HG03103 (cell line): ENCODE results near the gene DLGAP5.

ENCODE experiments used
- ATAC-seq: cut with Tn5 transposase; IDR thresholded peaks from one replicate; pipeline ENCODE4 v1.9.1; 2021; ENCODE audit warnings: low read depth; ENCODE audit not compliant: unreplicated experiment

The DLGAP5 gene

GRCh38 chr14:55116246-55117030, 74.9 kb downstream of the DLGAP5 start:
- ATAC-seq: no peak

DNA sequence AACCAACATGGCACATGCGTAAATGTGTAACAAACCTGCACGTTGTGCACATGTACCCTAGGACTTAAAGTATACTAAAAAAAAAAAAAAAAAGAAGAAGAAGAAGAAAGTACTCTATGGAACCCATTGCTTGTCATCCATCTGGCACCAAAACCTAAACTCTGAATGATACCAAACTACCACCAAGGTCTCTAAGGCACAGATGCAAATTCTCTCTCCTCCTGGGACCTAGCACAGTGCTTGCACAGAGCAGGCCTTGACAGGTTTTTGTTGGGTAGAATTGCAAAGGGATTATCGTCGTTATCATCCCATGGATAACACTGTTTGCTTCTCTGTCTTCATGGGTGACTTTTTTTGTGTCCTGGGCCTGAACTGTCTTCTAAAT, 75.5 kb downstream of the DLGAP5 start:
- no peak for ATAC-seq

DNA sequence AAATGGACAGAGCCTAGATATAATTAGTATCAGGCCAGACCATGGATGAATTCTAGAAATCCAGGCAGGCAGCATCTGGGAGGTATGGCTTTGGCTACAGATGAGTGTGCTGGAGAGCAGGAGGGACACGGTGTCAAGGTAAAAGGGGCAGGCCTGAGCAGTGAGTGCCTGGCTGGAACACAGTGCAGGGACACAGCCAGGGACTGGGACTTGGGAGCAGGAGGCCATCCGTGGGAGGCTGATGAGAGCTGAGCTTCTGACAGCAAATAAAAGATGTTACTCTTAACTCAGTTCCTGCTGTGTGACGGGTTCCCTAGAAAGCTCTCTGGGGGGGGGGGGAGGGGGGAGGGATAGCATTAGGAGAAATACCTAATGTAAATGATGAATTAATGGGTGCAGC, 75.9 kb downstream of the DLGAP5 start:
- no peak for ATAC-seq

- no peak for ATAC-seq
Observed at GRCh38 chr14:55114720-55115119, 76.7 kb downstream of the DLGAP5 start.

GRCh38 chr14:55111122-55111708, 80.2 kb downstream of the DLGAP5 start:
- no peak for ATAC-seq

- ATAC-seq: no peak
Observed at GRCh38 chr14:55109836-55110235, 81.5 kb downstream of the DLGAP5 start.

DNA sequence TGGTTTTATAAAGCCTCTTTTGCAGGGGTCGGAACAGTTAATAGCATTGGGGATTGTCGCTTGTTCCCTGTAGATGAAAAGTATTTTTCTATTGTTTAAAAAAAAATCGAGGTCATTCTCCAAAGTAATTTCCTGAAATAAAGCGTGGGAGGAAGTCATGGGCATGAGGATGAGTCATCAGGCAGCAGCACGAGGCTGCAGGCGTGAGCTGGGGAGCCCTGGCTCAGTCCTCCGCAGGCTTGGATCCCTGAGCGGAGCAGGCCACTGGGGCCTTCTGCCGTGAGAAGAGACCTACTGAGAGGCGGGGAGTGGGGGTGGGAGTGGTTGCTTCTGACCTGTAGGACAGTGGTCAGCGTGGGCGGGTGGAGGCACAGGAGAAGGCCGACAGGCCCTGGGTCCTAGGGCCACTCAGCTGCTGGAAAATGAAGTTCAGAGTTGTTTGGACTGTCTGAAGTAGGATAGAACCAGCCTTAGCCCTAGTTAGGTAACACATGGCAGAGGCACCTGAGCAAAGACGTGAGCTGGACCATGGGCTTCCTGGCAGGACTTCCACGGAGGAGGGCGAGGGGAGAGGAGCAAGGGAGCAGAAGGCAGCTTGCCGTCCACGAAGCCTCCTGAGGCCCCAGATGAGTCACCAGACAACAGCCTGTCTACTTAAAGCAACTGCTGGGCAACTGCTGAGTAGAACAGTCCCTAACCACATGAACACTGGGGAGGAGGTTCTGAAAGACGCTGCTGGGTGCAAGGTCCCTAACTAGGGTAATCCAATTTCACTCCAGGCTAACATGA, 83.4 kb downstream of the DLGAP5 start:
- no peak for ATAC-seq

- no peak for ATAC-seq
Observed at GRCh38 chr14:55105991-55106390, 85.4 kb downstream of the DLGAP5 start.

DNA sequence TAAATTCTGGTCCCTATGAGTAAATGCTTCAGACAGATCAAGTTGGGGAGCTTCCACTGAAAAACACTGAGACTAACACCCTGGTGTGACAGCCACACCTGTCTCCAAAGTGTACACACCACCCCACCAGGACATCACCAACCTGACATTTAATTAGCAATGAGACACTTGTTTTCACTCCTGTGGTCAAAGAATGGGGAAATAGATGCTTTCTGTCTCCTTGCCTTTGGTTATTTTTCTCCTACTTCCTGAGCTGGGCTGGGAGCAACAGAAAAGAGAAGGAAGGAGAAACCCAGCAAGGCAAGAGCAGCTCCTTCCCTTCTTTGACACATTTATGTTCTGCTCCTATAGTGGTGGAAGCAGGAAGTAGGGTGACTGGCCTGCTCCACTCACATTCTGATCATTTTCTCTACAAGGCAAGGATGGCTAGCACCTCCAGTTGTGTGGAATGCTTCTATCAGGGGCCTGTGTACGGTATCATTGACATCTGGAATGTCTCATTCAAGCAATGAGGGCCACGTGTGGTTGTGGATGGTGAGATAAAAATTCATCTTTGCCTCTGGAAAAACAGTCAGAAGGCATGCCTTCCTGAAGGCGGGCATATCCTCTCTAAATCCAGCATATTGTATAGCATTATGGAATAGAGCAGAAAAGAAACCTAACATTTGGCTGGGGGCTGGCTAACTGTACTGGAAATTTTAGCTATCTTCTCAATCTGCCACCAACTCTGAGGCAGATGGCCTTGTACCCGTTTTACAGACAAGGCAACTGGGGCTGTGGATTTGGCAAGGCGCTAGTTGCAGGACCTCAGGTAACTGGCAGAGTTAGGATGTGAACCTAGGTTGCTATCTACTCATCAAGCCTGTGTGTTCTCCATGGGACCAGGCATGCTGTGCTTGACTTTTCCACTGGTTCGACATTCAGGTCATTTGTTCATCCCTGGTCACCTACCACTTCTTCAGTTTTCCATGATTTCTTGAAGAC, 87.1 kb downstream of the DLGAP5 start:
- ATAC-seq: no peak

DNA sequence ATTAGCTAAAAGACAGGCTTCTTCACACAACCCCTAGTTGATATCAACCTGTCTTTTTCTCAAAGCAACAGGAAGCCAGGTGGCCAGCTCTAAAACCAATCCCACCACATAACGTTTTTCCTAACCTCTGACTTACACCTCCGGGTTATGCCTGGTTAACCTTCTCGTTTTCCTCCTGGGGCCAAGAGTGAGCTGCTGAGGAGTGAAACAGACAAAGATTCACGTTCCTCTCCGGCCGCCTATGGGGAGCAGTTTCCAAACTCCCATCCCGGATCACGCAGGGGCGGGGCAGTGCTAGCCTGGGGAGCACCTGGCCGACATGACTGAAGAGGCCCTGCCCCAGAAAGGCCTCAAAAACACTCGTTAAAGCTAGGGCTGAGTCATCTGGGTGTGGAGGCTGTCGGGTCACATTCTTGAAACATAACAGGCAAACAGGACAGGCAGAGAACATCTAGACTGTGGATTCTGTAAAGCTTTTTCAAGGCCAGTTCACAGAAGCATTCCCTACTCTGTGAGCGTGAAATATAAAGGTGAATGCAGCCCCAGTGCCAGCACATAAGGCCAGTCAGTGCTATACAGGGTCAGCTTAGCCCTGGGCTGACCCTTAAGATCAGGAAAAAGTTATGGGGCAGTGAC, 88.3 kb downstream of the DLGAP5 start:
- ATAC-seq: no peak

GRCh38 chr14:55102141-55102621, 89.2 kb downstream of the DLGAP5 start:
- ATAC-seq: peak; percentile 66

GRCh38 chr14:55101698-55102097, 89.7 kb downstream of the DLGAP5 start:
- ATAC-seq: no peak

- ATAC-seq: no peak
Observed at GRCh38 chr14:55099756-55100155, 91.6 kb downstream of the DLGAP5 start.

- ATAC-seq: no peak
Observed at GRCh38 chr14:55098561-55098898, 92.9 kb downstream of the DLGAP5 start.
